NT2/D1 (cell line): ENCODE results near the gene MAPK13.

Source experiments
- YY1 ChIP-seq: IDR thresholded peaks from 2 replicates; pipeline ENCODE4 v1.6.1; 2011; ENCODE audit not compliant: insufficient read length, insufficient read depth
- ZNF274 ChIP-seq: IDR thresholded peaks from 2 replicates; pipeline ENCODE4 v1.6.1; 2011; ENCODE audit warnings: mild to moderate bottlenecking, low read depth, low read length

GRCh38 chr6:36109092-36109491 is 21.2 kb upstream of the MAPK13 start:
- TF ChIP-seq YY1 (no peak), ZNF274 (no peak)
